ENCODE data around the gene TAS2R30.
"Not testable (repeated sequence)": the region's sequence is repeated elsewhere in the genome, so short reads cannot be mapped to it uniquely, and the experiment has no call there.

TAS2R30 gene

GRCh38 chr12:11106288-11106687 lies 28.2 kb downstream of the TAS2R30 start:
- TF ChIP-seq CTCF (IDR thresholded peaks at IDR 0.05; ENCODE audit: borderline replicate concordance, insufficient read depth, low read depth, low read length) = no peak

GRCh38 chr12:11105546-11105945 lies 28.9 kb downstream of the TAS2R30 start:
- no peak overlapping the region for H3K4me3 ChIP-seq (ENCODE audit: low read depth, low read length)
- TF ChIP-seq CTCF (IDR thresholded peaks at IDR 0.05; ENCODE audit: borderline replicate concordance, insufficient read depth, low read depth, low read length) = no peak

More at GRCh38 chr12:11106288-11106687, 28.2 kb downstream of the TAS2R30 start:
- no peak overlapping the region for H3K4me3 ChIP-seq (ENCODE audit: low read depth, low read length)

- not testable (repeated sequence) for H3K4me3 ChIP-seq (ENCODE audit: low read depth, low read length)
These were observed 39.5 kb downstream of the TAS2R30 start for GRCh38 chr12:11094910-11095309.

- no peak for TF ChIP-seq CTCF (IDR thresholded peaks at IDR 0.05; ENCODE audit: borderline replicate concordance, insufficient read depth, low read depth, low read length)
- no peak within 1 kb of the TSS for H3K4me3 ChIP-seq (ENCODE audit: low read depth, low read length)
These were observed 42.3 kb downstream of the TAS2R30 start, which contains the start of gene TAS2R43 for GRCh38 chr12:11092128-11092527. Gene TAS2R43 (minus strand): TSS chr12:11092313. CDS start chr12:11092229, 84 bp downstream.

- no peak overlapping the region for H3K4me3 ChIP-seq (ENCODE audit: low read depth, low read length)
- TF ChIP-seq CTCF (IDR thresholded peaks at IDR 0.05; ENCODE audit: borderline replicate concordance, insufficient read depth, low read depth, low read length) = no peak
These were observed 45.2 kb downstream of the TAS2R30 start for GRCh38 chr12:11089246-11089645.

- TF ChIP-seq CTCF (IDR thresholded peaks at IDR 0.05; ENCODE audit: borderline replicate concordance, insufficient read depth, low read depth, low read length) = no peak
- H3K4me3 ChIP-seq (ENCODE audit: low read depth, low read length) = no peak overlapping the region
These were observed 49.0 kb downstream of the TAS2R30 start for GRCh38 chr12:11085419-11085818.
